GM11168 (cell line): ENCODE measurements around the gene BICDL2.

Experiments used
- in situ Hi-C: fragments of 300-500 bp; cut with MboI; formaldehyde crosslinking; loops from one replicate; pipeline ENCODE4 v1.12.0; 2022; ENCODE audit warnings: low sequenced_read_pairs; ENCODE audit not compliant: unreplicated experiment

BICDL2 gene

DNA sequence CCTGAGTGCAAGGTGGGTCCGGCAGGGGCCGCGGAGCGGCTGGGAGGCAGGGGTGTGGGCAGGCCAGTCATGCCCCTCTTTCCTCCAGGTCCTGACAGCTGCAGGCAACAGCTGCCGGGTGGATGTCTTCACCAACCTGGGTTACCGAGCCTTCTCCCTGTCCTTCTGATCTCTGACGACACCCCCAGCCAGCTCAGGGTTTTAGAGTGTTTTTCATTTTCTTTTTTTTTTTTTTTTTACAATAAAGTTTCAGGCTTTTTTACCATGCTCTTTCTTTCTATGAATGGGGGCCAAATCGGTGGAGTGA is 9.3 kb downstream of the BICDL2 start:
- in situ Hi-C loops = no loop called here

DNA sequence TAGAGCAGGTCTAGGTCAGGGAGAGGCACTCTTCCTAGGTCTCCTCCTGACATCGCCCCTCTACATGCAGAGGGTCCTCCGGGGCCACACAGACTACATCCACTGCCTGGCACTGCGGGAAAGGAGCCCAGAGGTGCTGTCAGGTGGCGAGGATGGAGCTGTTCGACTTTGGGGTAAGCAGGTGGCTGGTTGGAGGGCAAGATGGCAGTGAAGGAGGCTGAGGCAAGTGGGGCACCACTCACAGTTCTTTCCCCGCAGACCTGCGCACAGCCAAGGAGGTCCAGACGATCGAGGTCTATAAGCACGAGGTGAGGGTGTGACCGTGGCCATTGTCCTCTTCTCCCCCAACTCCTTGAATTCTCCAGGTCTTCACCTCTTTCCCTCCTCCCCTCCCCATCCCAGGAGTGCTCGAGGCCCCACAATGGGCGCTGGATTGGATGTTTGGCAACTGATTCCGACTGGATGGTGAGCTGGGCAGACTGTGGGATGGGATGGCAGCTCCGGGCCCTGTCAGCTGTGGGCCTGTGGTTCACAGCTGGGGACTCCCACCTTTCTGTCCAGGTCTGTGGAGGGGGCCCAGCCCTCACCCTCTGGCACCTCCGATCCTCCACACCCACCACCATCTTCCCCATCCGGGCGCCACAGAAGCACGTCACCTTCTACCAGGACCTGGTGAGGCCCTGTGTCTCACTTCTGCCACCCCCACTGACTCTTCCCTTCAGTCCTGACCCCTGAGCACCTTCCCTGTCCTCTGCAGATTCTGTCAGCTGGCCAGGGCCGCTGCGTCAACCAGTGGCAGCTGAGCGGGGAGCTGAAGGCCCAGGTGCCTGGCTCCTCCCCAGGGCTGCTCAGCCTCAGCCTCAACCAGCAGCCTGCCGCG is 9.9 kb downstream of the BICDL2 start:
- in situ Hi-C loops = no loop called here

GRCh38 chr16:3026003-3026378 is 10.8 kb downstream of the BICDL2 start:
- in situ Hi-C loops = no loop called here

DNA sequence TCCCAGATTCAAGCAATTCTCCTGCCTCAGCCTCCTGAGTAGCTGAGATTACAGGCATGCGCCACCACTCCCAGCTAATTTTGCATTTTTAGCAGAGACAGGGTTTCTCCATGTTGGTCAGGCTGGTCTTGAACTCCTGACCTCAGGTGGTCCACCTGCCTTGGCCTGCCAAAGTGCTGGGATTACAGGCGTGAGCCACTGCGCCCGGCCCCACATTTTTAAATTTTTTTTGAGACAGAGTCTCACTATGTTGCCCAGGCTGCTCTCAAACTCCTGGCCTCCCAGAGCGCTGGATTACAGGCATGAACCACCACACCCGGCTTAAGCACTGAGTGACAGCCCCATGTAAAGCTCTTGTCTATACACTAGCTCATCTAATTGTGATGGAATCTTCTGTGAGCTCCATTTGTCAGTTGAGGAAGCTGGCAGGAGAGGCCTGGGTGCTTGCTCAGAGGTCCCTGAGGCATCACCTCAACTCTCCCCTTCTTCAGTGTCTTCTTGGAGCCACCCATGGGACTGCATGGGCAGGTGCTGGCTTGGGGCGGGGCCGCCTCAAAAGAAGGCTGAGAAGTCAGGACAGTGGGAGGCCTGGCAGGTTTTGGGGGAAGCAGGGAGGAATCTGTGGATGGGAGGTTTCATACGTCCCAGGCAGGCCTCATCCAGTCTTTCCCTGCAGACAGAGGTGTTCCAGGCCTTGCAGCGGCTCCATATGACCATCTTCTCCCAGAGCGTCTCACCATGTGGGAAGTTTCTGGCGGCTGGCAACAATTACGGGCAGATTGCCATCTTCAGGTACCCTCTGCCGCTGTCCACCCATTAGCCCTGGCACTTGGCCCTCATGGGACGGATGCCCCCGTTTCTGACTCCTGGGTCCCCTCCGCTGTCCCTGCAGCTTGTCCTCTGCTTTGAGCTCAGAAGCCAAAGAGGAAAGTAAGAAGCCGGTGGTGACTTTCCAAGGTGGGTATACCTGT is 11.4 kb downstream of the BICDL2 start:
- in situ Hi-C loops = no loop called here

DNA sequence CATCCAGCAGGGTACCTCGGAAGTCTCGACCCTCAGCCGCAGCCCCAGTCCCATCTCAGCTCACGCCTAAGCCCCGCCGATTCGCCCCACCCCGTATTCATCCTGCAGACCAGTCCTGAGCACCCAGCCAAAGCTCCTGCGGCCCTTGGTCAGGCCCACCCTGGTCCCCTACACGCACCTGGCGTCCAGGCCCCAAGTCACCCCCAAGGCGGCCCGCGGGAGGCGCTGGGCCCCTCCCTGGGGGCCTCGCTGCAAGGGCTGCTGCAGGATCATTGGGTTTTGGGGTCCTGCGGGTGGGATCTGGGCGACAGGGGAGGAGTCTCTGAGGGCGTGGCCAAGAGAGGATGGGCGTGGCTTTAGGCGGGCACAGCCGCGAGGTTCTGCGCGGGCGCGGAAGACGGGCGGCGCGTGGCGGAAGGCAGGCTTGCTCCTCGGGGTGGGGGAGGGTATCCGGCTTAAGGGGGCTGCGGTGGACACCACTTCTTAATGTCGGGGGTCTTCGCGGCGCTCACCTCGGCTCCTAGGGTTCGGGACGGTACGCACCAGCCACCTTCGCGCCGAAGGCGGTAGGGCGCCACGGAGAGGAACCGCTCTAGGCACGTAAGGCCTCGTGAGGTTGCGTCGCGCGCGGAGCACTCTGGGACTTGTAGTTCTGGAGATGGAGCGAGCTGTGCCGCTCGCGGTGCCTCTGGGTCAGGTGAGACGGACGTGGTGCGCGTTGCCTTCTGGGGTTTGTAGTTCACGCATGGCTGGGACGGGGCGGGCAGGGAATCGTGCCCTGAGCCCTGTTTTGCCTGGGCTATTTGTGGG is 12.9 kb downstream of the BICDL2 start, which contains the start of the genes HCFC1R1 and THOC6:
Gene HCFC1R1, minus strand, starts transcription at position 274 of the 810 bp plus-strand sequence. Its CDS starts 1 bp downstream, at position 273.
Gene THOC6, plus strand, starts transcription at position 367 of the 810 bp plus-strand sequence. Its CDS starts 292 bp downstream, at position 659.
- in situ Hi-C loops = no loop called here

GRCh38 chr16:3023415-3023668 is 13.4 kb downstream of the BICDL2 start:
- in situ Hi-C loops = no loop called here

GRCh38 chr16:3022684-3023414 is 13.9 kb downstream of the BICDL2 start:
- in situ Hi-C loops = no loop called here

DNA sequence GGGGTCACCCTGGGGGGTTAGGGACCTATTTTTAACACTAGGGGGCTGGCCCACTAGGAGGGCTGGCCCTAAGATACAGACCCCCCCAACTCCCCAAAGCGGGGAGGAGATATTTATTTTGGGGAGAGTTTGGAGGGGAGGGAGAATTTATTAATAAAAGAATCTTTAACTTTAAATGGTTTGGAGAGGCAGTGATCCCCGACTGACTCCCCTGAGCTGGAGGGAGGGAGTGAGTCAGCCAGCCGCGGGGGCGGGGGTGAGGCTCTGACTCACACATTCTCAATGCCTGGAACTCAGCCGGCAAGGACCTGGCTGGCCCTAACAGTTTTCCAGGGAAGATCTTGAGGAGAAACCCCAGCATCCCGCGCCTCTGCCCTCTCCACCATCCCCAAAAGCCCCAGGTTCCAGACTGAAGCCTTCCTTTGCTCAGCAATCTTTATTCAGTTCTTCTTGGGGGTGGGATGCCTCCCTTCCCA is 14.5 kb downstream of the BICDL2 start:
- in situ Hi-C loops = no loop called here

DNA sequence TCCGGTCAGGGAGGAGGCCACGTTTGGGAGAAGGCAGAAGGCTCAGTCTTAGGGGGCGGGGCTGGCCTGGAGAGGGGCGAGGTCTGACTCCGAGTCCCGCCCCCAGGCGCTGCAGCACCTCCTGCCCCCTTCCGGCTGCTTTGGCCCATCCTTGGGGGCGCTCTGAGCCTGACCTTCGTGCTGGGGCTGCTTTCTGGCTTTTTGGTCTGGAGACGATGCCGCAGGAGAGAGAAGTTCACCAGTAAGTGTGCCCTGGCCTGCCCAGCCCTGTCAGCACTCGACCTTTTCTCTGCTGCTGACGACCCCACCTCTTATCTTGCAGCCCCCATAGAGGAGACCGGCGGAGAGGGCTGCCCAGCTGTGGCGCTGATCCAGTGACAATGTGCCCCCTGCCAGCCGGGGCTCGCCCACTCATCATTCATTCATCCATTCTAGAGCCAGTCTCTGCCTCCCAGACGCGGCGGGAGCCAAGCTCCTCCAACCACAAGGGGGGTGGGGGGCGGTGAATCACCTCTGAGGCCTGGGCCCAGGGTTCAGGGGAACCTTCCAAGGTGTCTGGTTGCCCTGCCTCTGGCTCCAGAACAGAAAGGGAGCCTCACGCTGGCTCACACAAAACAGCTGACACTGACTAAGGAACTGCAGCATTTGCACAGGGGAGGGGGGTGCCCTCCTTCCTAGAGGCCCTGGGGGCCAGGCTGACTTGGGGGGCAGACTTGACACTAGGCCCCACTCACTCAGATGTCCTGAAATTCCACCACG is 15.1 kb downstream of the BICDL2 start:
- in situ Hi-C loops = no loop called here

GRCh38 chr16:3020604-3021448 is 15.9 kb downstream of the BICDL2 start:
- in situ Hi-C loops = no loop called here

DNA sequence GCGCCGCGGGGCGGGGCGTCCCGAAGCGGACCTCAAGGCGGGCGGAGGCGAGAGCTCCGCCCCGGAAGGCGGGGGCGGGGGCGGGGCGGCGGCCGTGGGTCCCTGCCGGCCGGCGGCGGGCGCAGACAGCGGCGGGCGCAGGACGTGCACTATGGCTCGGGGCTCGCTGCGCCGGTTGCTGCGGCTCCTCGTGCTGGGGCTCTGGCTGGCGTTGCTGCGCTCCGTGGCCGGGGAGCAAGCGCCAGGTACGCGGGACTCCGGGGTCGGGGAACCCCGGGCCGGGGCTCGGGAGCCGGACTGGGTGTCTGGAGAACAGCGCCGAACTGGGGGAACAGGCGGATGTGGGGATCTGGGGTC is 16.5 kb downstream of the BICDL2 start, which contains the start of gene TNFRSF12A:
Gene TNFRSF12A, plus strand, starts transcription at position 122 of the 357 bp plus-strand sequence. Its CDS starts 30 bp downstream, at position 152.
- in situ Hi-C loops = no loop called here

DNA sequence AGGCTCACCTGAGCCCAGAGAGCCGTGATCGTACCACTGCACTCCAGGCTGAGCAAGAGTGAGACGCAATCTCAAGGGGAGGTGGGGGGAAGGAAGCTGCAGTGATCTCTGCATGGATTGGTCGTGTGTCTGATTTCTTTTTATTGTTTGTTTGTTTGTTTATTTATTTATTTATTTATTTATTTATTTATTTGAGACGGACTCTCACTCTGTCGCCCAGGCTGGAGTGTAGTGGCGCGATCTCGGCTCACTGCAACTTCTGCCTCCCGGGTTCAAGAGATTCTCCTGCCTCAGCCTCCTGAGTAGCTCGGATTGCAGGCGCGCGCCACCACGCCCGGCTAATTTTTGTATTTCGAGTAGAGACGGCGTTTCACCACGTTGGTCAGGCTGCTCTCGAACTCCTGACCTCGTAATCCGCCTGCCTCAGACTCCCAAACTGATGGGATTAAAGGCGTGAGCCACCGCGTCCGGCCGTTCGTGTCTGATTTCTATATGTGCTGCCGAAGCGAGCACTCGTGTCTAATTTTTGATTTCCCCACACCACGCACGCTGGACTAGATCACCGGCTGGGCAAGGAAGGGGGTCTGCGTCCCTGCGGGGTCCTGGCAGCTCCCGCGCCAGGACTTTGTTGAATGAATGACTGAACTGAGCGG is 17.0 kb downstream of the BICDL2 start:
- in situ Hi-C loops = no loop called here

- in situ Hi-C loops = no loop called here
These were observed 18.8 kb downstream of the BICDL2 start, which contains the start of gene CLDN6 for GRCh38 chr16:3017794-3018506. TSS of gene CLDN6 (minus strand) at chr16:3018183. CDS start at chr16:3016021, 2,162 bp downstream.

- in situ Hi-C loops = no loop called here
These were observed 19.4 kb downstream of the BICDL2 start for GRCh38 chr16:3017344-3017743.

GRCh38 chr16:3015865-3016521 is 20.8 kb downstream of the BICDL2 start:
- in situ Hi-C loops = no loop called here

- in situ Hi-C loops = no loop called here
These were observed 21.8 kb downstream of the BICDL2 start for GRCh38 chr16:3014971-3015370.
